HEK293 (cell line): Measurements from ENCODE around the gene EDEM2.
"Not testable (repeated sequence)": the region's sequence is repeated elsewhere in the genome, so short reads cannot be mapped to it uniquely, and the experiment has no call there.

Experiments used
- CTCF ChIA-PET: fragments of 350-600 bp; formaldehyde crosslinking; extraction: SDS; loops from one replicate; lab custom pipeline; 2021; ENCODE audit warnings: antibody characterized with exemption; lab: Yijun Ruan, JAX
- POLR2A ChIA-PET: fragments of 300-600 bp; formaldehyde crosslinking; extraction: SDS; loops from one replicate; lab custom pipeline; 2020; ENCODE audit warnings: antibody characterized with exemption, inconsistent platforms; lab: Yijun Ruan, JAX
- H3K27ac ChIP-seq: fragments of 200-500 bp; sonication (Bioruptor generic); 2 replicates; pipeline ENCODE4 v1.5.1; 2014; ENCODE audit warnings: low read depth, low read length, control low read depth, inconsistent platforms; ENCODE audit errors: extremely low read depth
- H3K36me3 ChIP-seq, 2 experiments: fragments of 200-500 bp in 1 of 2; sonication (Bioruptor generic) in 1 of 2; 1 replicate in 1 of 2; 2 replicates in 1 of 2; pipeline ENCODE4 v1.5.1; 2014 to 2017; ENCODE audit warnings: inconsistent platforms in 2 of 2, low read length in 2 of 2; ENCODE audit not compliant: control insufficient read depth in 2 of 2, insufficient read depth in 1 of 2
- H3K4me1 ChIP-seq: fragments of 200-500 bp; sonication (Bioruptor generic); 2 replicates; pipeline ENCODE4 v1.5.1; 2014; ENCODE audit warnings: mild to moderate bottlenecking, low read length, inconsistent platforms; ENCODE audit not compliant: control insufficient read depth, insufficient read depth
- H3K4me3 ChIP-seq: 2 replicates; pipeline ENCODE4 v1.5.1; 2011; ENCODE audit warnings: low read depth, mild to moderate bottlenecking, control low read depth, low read length, moderate library complexity
- H3K9me3 ChIP-seq: fragments of 200-500 bp; sonication (Bioruptor generic); 2 replicates; pipeline ENCODE4 v1.5.1; 2014; ENCODE audit warnings: low read depth, low read length, inconsistent platforms; ENCODE audit not compliant: control insufficient read depth, insufficient read depth
- GFI1B ChIP-seq: fragments of 450-650 bp; formaldehyde crosslinking; IDR thresholded peaks from 2 replicates; pipeline ENCODE4 v1.5.1; 2016; ENCODE audit warnings: missing biosample characterization, missing genetic modification characterization
- HOXC10 ChIP-seq: sonication (generic); formaldehyde crosslinking; IDR thresholded peaks from 2 replicates; pipeline ENCODE4 v1.8.1; 2023; ENCODE audit warnings: mild to moderate bottlenecking, missing genetic modification reagents
- KLF10 ChIP-seq: fragments of 450-650 bp; IDR thresholded peaks from 2 replicates; pipeline ENCODE4 v1.5.1; 2018; ENCODE audit warnings: missing biosample characterization, mild to moderate bottlenecking, missing genetic modification characterization
- KLF9 ChIP-seq: fragments of 450-650 bp; formaldehyde crosslinking; IDR thresholded peaks from 2 replicates; pipeline ENCODE4 v1.5.1; 2016; ENCODE audit warnings: missing biosample characterization, missing genetic modification characterization, low read depth
- MEIS1 ChIP-seq: sonication (generic); formaldehyde crosslinking; IDR thresholded peaks from 2 replicates; pipeline ENCODE4 v1.8.1; 2022; ENCODE audit warnings: missing genetic modification reagents, mild to moderate bottlenecking, borderline replicate concordance
- SCRT2 ChIP-seq: fragments of 450-650 bp; formaldehyde crosslinking; IDR thresholded peaks from 2 replicates; pipeline ENCODE4 v1.5.1; 2016; ENCODE audit warnings: missing biosample characterization, missing genetic modification characterization
- ZBTB17 ChIP-seq: fragments of 450-650 bp; formaldehyde crosslinking; IDR thresholded peaks from 2 replicates; pipeline ENCODE4 v1.5.1; 2016; ENCODE audit warnings: missing biosample characterization, missing genetic modification characterization
- ZBTB20 ChIP-seq: fragments of 450-650 bp; formaldehyde crosslinking; IDR thresholded peaks from 2 replicates; pipeline ENCODE4 v1.5.1; 2016; ENCODE audit warnings: missing biosample characterization, missing genetic modification characterization
- ZBTB48 ChIP-seq: fragments of 450-650 bp; formaldehyde crosslinking; IDR thresholded peaks from 2 replicates; pipeline ENCODE4 v1.5.1; 2016; ENCODE audit warnings: missing biosample characterization, missing genetic modification characterization
- ZNF146 ChIP-seq: fragments of 450-650 bp; formaldehyde crosslinking; IDR thresholded peaks from 2 replicates; pipeline ENCODE4 v1.5.1; 2016; ENCODE audit warnings: missing biosample characterization, missing genetic modification characterization
- ZNF155 ChIP-seq: fragments of 450-650 bp; formaldehyde crosslinking; IDR thresholded peaks from 2 replicates; pipeline ENCODE4 v1.5.1; 2016; ENCODE audit warnings: missing biosample characterization, missing genetic modification characterization
- ZNF16 ChIP-seq: fragments of 450-650 bp; formaldehyde crosslinking; IDR thresholded peaks from 2 replicates; pipeline ENCODE4 v1.5.1; 2016; ENCODE audit warnings: low read depth, missing biosample characterization, missing genetic modification characterization
- ZNF292 ChIP-seq: fragments of 450-650 bp; formaldehyde crosslinking; IDR thresholded peaks from 2 replicates; pipeline ENCODE4 v1.5.1; 2016; ENCODE audit warnings: low read depth, missing biosample characterization, missing genetic modification characterization, borderline replicate concordance
- ZNF366 ChIP-seq: fragments of 450-650 bp; formaldehyde crosslinking; conservative IDR thresholded peaks from 2 replicates; pipeline ENCODE4 v1.5.1; 2016; ENCODE audit warnings: missing biosample characterization, missing genetic modification characterization
- ZNF391 ChIP-seq: fragments of 450-650 bp; formaldehyde crosslinking; IDR thresholded peaks from 2 replicates; pipeline ENCODE4 v1.5.1; 2016; ENCODE audit warnings: low read depth, missing biosample characterization, missing genetic modification characterization, borderline replicate concordance
- ZNF473 ChIP-seq: fragments of 450-650 bp; formaldehyde crosslinking; IDR thresholded peaks from 2 replicates; pipeline ENCODE4 v1.5.1; 2017; ENCODE audit warnings: missing biosample characterization, missing genetic modification characterization
- ZNF501 ChIP-seq: fragments of 450-650 bp; formaldehyde crosslinking; IDR thresholded peaks from 2 replicates; pipeline ENCODE4 v1.5.1; 2016; ENCODE audit warnings: missing biosample characterization, missing genetic modification characterization
- ZNF529 ChIP-seq: fragments of 450-650 bp; formaldehyde crosslinking; IDR thresholded peaks from 2 replicates; pipeline ENCODE4 v1.5.1; 2017; ENCODE audit warnings: missing genetic modification characterization, missing biosample characterization; ENCODE audit not compliant: insufficient replicate concordance
- ZNF530 ChIP-seq: fragments of 450-650 bp; formaldehyde crosslinking; IDR thresholded peaks from 2 replicates; pipeline ENCODE4 v1.5.1; 2016; ENCODE audit warnings: low read depth, missing biosample characterization, missing genetic modification characterization
- ZNF624 ChIP-seq: fragments of 450-650 bp; formaldehyde crosslinking; IDR thresholded peaks from 2 replicates; pipeline ENCODE4 v1.5.1; 2017; ENCODE audit warnings: missing biosample characterization, missing genetic modification characterization
- ZNF660 ChIP-seq: fragments of 450-650 bp; IDR thresholded peaks from 2 replicates; pipeline ENCODE4 v1.5.1; 2018; ENCODE audit warnings: missing biosample characterization, mild to moderate bottlenecking, missing genetic modification characterization
- ZNF664 ChIP-seq: fragments of 450-650 bp; formaldehyde crosslinking; IDR thresholded peaks from 2 replicates; pipeline ENCODE4 v1.5.1; 2016; ENCODE audit warnings: missing biosample characterization, missing genetic modification characterization
- ZNF677 ChIP-seq: fragments of 450-650 bp; IDR thresholded peaks from 2 replicates; pipeline ENCODE4 v1.5.0; 2018; ENCODE audit warnings: missing biosample characterization, mild to moderate bottlenecking, missing genetic modification characterization, moderate library complexity
- ZNF701 ChIP-seq: fragments of 450-650 bp; formaldehyde crosslinking; IDR thresholded peaks from 2 replicates; pipeline ENCODE4 v1.5.1; 2016; ENCODE audit warnings: missing biosample characterization, missing genetic modification characterization
- ZNF768 ChIP-seq: fragments of 450-650 bp; formaldehyde crosslinking; IDR thresholded peaks from 2 replicates; pipeline ENCODE4 v1.5.1; 2018; ENCODE audit warnings: missing biosample characterization, mild to moderate bottlenecking, missing genetic modification characterization
- ZNF777 ChIP-seq: fragments of 450-650 bp; formaldehyde crosslinking; IDR thresholded peaks from 2 replicates; pipeline ENCODE4 v1.5.1; 2017; ENCODE audit warnings: missing biosample characterization, missing genetic modification characterization, borderline replicate concordance
- ZNF791 ChIP-seq: fragments of 450-650 bp; formaldehyde crosslinking; IDR thresholded peaks from 2 replicates; pipeline ENCODE4 v1.5.1; 2016; ENCODE audit warnings: missing biosample characterization, missing genetic modification characterization
- ZXDB ChIP-seq: fragments of 450-650 bp; formaldehyde crosslinking; IDR thresholded peaks from 2 replicates; pipeline ENCODE4 v1.5.1; 2016; ENCODE audit warnings: missing biosample characterization, missing genetic modification characterization
- TF ChIP-seq, protein P1 (sequence below): fragments of 450-650 bp; formaldehyde crosslinking; IDR thresholded peaks from 2 replicates; pipeline ENCODE4 v1.5.1; 2016; ENCODE audit warnings: missing biosample characterization, missing genetic modification characterization
- TF ChIP-seq, protein P2 (sequence below): fragments of 450-650 bp; formaldehyde crosslinking; IDR thresholded peaks from 2 replicates; pipeline ENCODE4; 2016; ENCODE audit warnings: missing biosample characterization, missing genetic modification characterization
- TF ChIP-seq, protein P3 (sequence below): fragments of 450-650 bp; formaldehyde crosslinking; IDR thresholded peaks from 2 replicates; pipeline ENCODE4 v1.5.1; 2017; ENCODE audit warnings: missing biosample characterization, missing genetic modification characterization

The EDEM2 gene

DNA sequence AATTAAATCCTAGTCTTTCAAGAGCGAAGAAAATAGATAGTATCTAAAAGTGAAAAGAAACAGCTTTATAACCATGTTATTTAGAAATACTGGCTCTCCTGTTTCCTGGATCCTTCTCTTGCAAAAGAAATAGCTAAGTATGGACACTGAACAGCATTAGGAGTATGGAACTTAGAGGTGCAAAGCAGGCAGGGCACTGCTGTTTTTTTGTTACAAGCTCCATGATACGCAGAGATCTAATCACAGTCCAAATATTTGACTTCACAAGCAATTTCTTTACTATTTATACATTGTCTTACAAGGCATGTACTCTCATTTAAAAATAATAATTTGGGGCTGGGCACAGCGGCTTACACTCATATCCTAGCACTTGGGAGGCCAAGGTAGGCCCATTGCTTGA is 62.1 kb downstream of the EDEM2 start:
- no peak overlapping the region for H3K27ac ChIP-seq
- no peak overlapping the region for H3K4me3 ChIP-seq
- H3K4me1 ChIP-seq = peaks cover 14% of the 10 kb centered on the region
- POLR2A ChIA-PET = interaction anchor here (0.6 kb wide), 1 partner anchor 207 kb away, joined by 6 read pairs; no protein-coding TSS in a partner anchor
- TF ChIP-seq ZNF791 (no peak), ZNF530 (tag by site-specific recombination) (no peak), HOXC10 (CRISPR knock-in tag) (no peak), ZNF292 (no peak), ZNF366 (tag by site-specific recombination) (no peak), ZNF16 (no peak), ZNF777 (tag by site-specific recombination) (no peak), SCRT2 (tag by site-specific recombination) (no peak), ZNF768 (no peak), ZNF701 (tag by site-specific recombination) (no peak), ZNF473 (tag by site-specific recombination) (no peak), ZNF155 (tag by site-specific recombination) (no peak), KLF9 (tag by site-specific recombination) (no peak), ZNF501 (tag by site-specific recombination) (no peak), ZBTB20 (tag by site-specific recombination) (no peak), ZNF677 (tag by site-specific recombination) (no peak), GFI1B (no peak), ZXDB (no peak)
- TF ChIP-seq, protein P1, sequence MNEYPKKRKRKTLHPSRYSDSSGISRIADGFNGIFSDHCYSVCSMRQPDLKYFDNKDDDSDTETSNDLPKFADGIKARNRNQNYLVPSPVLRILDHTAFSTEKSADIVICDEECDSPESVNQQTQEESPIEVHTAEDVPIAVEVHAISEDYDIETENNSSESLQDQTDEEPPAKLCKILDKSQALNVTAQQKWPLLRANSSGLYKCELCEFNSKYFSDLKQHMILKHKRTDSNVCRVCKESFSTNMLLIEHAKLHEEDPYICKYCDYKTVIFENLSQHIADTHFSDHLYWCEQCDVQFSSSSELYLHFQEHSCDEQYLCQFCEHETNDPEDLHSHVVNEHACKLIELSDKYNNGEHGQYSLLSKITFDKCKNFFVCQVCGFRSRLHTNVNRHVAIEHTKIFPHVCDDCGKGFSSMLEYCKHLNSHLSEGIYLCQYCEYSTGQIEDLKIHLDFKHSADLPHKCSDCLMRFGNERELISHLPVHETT (tag by site-specific recombination) = no peak
- no peaks in the 10 kb centered on the region; a peak in 1 of 3 replicates for H3K36me3 ChIP-seq
- no peaks in the 10 kb centered on the region for H3K9me3 ChIP-seq
- CTCF ChIA-PET = interaction anchor here (0.7 to 1.0 kb wide), 3 partner anchors 11 to 218 kb away, joined by 4 read pairs; no protein-coding TSS in a partner anchor

DNA sequence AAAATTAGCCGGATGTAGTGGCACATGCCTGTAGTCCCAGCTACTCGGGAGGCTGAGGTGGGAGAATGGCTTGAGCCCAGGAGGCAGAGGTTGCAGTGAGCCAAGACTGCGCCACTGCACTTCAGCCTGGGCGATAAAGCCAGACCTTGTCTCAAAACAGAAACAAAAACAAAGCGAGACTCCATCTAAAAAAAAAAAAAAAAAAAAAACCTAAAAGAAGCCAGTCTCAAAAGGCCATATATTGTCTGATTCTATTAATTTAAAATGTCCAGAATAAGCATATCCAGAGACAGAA is 66.8 kb downstream of the EDEM2 start:
- ChIA-PET POLR2A (interaction anchor here (0.7 kb wide), 1 partner anchor 11 kb away, joined by 3 read pairs; no protein-coding TSS in a partner anchor), CTCF (interaction anchor here (1.4 kb wide), 1 partner anchor 16 kb away, joined by 3 read pairs; no protein-coding TSS in a partner anchor)
- H3K27ac ChIP-seq, H3K4me1 ChIP-seq, H3K4me3 ChIP-seq, H3K9me3 ChIP-seq: not testable (repeated sequence)
- H3K36me3 ChIP-seq = peaks cover 0 to 21% of the 10 kb centered on the region in 2 experiments; a peak in 2 of 3 replicates

DNA sequence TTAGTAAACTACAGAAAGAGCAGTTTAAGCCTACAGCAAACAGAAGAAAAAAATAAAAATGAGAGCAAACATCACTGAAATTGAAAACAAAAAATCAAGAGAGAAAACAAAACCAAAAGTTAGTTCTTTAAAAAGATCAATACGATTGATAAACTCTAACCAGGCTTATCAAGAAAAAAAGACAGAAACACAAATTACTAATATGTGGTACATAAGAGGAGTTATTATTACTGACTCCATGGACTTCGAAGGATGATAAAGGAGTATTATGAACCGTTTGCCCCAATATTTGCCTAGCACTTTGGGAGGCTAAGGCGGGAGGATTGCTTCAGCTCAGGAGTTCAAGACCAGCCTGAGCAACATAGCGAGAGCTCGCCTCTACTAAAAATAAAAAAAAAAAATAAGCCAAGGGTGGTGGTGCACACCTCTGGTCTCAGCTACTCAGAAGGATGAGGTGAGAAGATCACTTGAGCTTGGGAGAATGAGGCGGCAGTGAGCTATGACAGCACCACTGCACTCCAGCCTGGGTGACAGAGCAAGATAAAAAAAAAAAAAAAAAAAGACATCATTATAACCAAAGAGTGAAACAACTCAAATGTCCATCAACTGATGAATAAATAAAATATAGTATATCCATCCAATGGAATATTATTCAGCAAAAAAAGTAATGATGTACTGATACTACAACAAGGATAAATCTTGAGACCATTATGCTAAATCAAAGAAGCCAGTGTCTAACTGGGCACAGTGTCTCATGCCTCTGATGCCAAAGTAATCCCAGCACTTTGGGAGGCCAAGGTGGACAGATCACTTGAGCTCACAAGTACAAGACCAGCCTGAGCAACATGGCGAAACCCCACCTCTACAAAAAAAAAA is 67.4 kb downstream of the EDEM2 start:
- H3K4me3 ChIP-seq = no peak overlapping the region
- CTCF ChIA-PET = interaction anchor here (0.5 to 1.4 kb wide), 3 partner anchors 17 to 188 kb away, joined by 3 to 5 read pairs (median 3); no protein-coding TSS in a partner anchor
- H3K4me1 ChIP-seq = no peaks in the 10 kb centered on the region
- POLR2A ChIA-PET = interaction anchor here (0.7 kb wide), 1 partner anchor 12 kb away, joined by 3 read pairs; no protein-coding TSS in a partner anchor
- H3K27ac ChIP-seq = no peak overlapping the region
- peaks cover 0 to 21% of the 10 kb centered on the region in 2 experiments; a peak in 2 of 3 replicates for H3K36me3 ChIP-seq
- H3K9me3 ChIP-seq = no peaks in the 10 kb centered on the region; the same call in 1 of the 2 replicates
- TF ChIP-seq ZNF624 (no peak), ZNF660 (tag by site-specific recombination) (no peak), ZBTB48 (tag by site-specific recombination) (no peak), MEIS1 (no peak), ZBTB17 (tag by site-specific recombination) (no peak), ZNF664 (tag by site-specific recombination) (no peak), KLF10 (tag by site-specific recombination) (no peak), ZNF529 (tag by site-specific recombination) (no peak), ZNF146 (tag by site-specific recombination) (no peak), ZNF391 (tag by site-specific recombination) (no peak)
- TF ChIP-seq, protein P2, sequence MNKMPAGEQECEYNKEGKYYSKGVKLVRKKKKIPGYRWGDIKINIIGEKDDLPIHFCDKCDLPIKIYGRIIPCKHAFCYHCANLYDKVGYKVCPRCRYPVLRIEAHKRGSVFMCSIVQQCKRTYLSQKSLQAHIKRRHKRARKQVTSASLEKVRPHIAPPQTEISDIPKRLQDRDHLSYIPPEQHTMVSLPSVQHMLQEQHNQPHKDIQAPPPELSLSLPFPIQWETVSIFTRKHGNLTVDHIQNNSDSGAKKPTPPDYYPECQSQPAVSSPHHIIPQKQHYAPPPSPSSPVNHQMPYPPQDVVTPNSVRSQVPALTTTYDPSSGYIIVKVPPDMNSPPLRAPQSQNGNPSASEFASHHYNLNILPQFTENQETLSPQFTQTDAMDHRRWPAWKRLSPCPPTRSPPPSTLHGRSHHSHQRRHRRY (tag by site-specific recombination) = no peak
- TF ChIP-seq, protein P3, sequence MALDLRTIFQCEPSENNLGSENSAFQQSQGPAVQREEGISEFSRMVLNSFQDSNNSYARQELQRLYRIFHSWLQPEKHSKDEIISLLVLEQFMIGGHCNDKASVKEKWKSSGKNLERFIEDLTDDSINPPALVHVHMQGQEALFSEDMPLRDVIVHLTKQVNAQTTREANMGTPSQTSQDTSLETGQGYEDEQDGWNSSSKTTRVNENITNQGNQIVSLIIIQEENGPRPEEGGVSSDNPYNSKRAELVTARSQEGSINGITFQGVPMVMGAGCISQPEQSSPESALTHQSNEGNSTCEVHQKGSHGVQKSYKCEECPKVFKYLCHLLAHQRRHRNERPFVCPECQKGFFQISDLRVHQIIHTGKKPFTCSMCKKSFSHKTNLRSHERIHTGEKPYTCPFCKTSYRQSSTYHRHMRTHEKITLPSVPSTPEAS = no peak
